IMR-90 (cell line): ENCODE data around the gene SLC46A2. TPM values are rescaled to one million over a fixed set of nuclear protein-coding genes. Genes with fewer than 3 reads are reported as not detected.

Source experiments
- ATAC-seq: fragments of 200-7000 bp; cut with Tn5 transposase; 2 replicates; pipeline ENCODE4 v1.9.1; 2020; ENCODE audit warnings: low read depth, mild to moderate bottlenecking, moderate library complexity
- BruUV-seq: library from RNA; stranded (reverse); fragments of 400-500 nt; replicated peaks from 2 replicates; lab custom pipeline; 2021; lab: Mats Ljungman, UMichigan
- CTCF ChIA-PET: fragments of 300-600 bp; formaldehyde crosslinking; extraction: SDS; loops from one replicate; lab custom pipeline; 2021; ENCODE audit warnings: antibody characterized with exemption; lab: Yijun Ruan, JAX
- POLR2A ChIA-PET: fragments of 300-600 bp; sonication (Branson Sonifier 250); formaldehyde crosslinking; loops from one replicate; lab custom pipeline; 2022; ENCODE audit warnings: antibody characterized with exemption; ENCODE audit not compliant: unreplicated experiment; lab: Charles Lee
- DNase-seq: peaks from one replicate; pipeline ENCODE4 v3.0.0; 2013
- H2AFZ ChIP-seq: replicated peaks from 2 replicates; pipeline ENCODE3; 2013; ENCODE audit warnings: low read length, mild to moderate bottlenecking; ENCODE audit not compliant: poor library complexity
- H2AK5ac ChIP-seq: 2 replicates; pipeline ENCODE4 v1.6.1; 2013; ENCODE audit warnings: low read depth, low read length, inconsistent platforms
- H2AK9ac ChIP-seq: replicated peaks from 2 replicates; pipeline ENCODE3; 2013; ENCODE audit warnings: mild to moderate bottlenecking, low read depth, low read length, moderate library complexity; ENCODE audit not compliant: poor library complexity
- H2BK120ac ChIP-seq: 2 replicates; pipeline ENCODE4 v1.6.1; 2013; ENCODE audit warnings: low read depth, low read length, inconsistent platforms
- H2BK15ac ChIP-seq: 3 replicates; pipeline ENCODE4 v1.6.1; 2013; ENCODE audit warnings: low read depth, low read length, inconsistent platforms
- H2BK20ac ChIP-seq: 2 replicates; pipeline ENCODE4 v1.6.1; 2013; ENCODE audit warnings: low read depth, mild to moderate bottlenecking, inconsistent platforms, low read length, moderate library complexity
- H2BK5ac ChIP-seq: 2 replicates; pipeline ENCODE4 v1.6.1; 2013; ENCODE audit warnings: mild to moderate bottlenecking, low read depth, low read length, inconsistent platforms; ENCODE audit not compliant: poor library complexity, severe bottlenecking
- H3K14ac ChIP-seq: replicated peaks from 2 replicates; pipeline ENCODE4 v1.6.1; 2013; ENCODE audit warnings: low read depth, low read length, inconsistent platforms
- H3K18ac ChIP-seq: 2 replicates; pipeline ENCODE4 v1.6.1; 2013; ENCODE audit warnings: low read depth, low read length, control low read depth
- H3K23ac ChIP-seq: 2 replicates; pipeline ENCODE4 v1.6.1; 2013; ENCODE audit warnings: low read depth, low read length, inconsistent platforms
- H3K27ac ChIP-seq: 2 replicates; pipeline ENCODE4 v1.5.1; 2013; ENCODE audit warnings: mild to moderate bottlenecking, control low read depth, low read length; ENCODE audit not compliant: insufficient read depth
- H3K27me3 ChIP-seq: 2 replicates; pipeline ENCODE4 v1.6.1; 2013; ENCODE audit warnings: low read length; ENCODE audit not compliant: control insufficient read depth, insufficient read depth
- H3K36me3 ChIP-seq: 2 replicates; pipeline ENCODE4 v1.6.1; 2013; ENCODE audit warnings: low read length, mixed read lengths; ENCODE audit not compliant: control insufficient read depth, insufficient read depth
- H3K4ac ChIP-seq: 2 replicates; pipeline ENCODE4 v1.6.1; 2013; ENCODE audit warnings: low read depth, low read length, inconsistent platforms
- H3K4me1 ChIP-seq: 2 replicates; pipeline ENCODE4 v1.6.1; 2013; ENCODE audit warnings: low read length, mixed read lengths; ENCODE audit not compliant: control insufficient read depth, insufficient read depth
- H3K4me2 ChIP-seq: 2 replicates; pipeline ENCODE4 v1.6.1; 2013; ENCODE audit warnings: low read depth, mild to moderate bottlenecking, control low read depth, low read length, moderate library complexity
- H3K4me3 ChIP-seq: 2 replicates; pipeline ENCODE4 v1.5.1; 2013; ENCODE audit warnings: low read depth, mild to moderate bottlenecking, control low read depth, low read length, moderate library complexity; ENCODE audit not compliant: insufficient read depth
- H3K56ac ChIP-seq: 2 replicates; pipeline ENCODE4 v1.6.1; 2013; ENCODE audit warnings: low read length, inconsistent platforms; ENCODE audit not compliant: insufficient read depth; ENCODE audit errors: extremely low read depth
- H3K79me1 ChIP-seq, 2 experiments: 2 replicates each; pipeline ENCODE4 v1.6.1; 2013; ENCODE audit warnings: low read length in 2 of 2, inconsistent platforms in 1 of 2, low read depth in 1 of 2
- H3K9ac ChIP-seq: 2 replicates; pipeline ENCODE4 v1.6.1; 2013; ENCODE audit warnings: low read depth, low read length, control low read depth
- H3K9me1 ChIP-seq: 2 replicates; pipeline ENCODE4 v1.6.1; 2013; ENCODE audit warnings: low read length, inconsistent platforms; ENCODE audit not compliant: insufficient read depth
- H3K9me3 ChIP-seq: 2 replicates; pipeline ENCODE4 v1.6.1; 2013; ENCODE audit warnings: low read length; ENCODE audit not compliant: control insufficient read depth, insufficient read depth
- H4K20me1 ChIP-seq: 2 replicates; pipeline ENCODE4 v1.6.1; 2013; ENCODE audit warnings: low read length, inconsistent platforms; ENCODE audit not compliant: insufficient read depth
- H4K5ac ChIP-seq: 2 replicates; pipeline ENCODE4 v1.6.1; 2013; ENCODE audit warnings: mild to moderate bottlenecking, low read depth, low read length, control low read depth
- H4K8ac ChIP-seq, 2 experiments: 2 replicates each; pipeline ENCODE4 v1.6.1; 2013; ENCODE audit warnings: low read depth in 2 of 2, low read length in 2 of 2, control low read depth in 1 of 2, inconsistent platforms in 1 of 2
- H4K91ac ChIP-seq: 2 replicates; pipeline ENCODE4 v1.6.1; 2013; ENCODE audit warnings: low read depth, low read length, inconsistent platforms; ENCODE audit not compliant: insufficient read depth
- BHLHE40 ChIP-seq: fragments of 150-350 bp; IDR thresholded peaks from 2 replicates; pipeline ENCODE4 v1.6.1; 2016; ENCODE audit warnings: mild to moderate bottlenecking, low read depth, low read length
- CEBPB ChIP-seq: IDR thresholded peaks from 2 replicates; pipeline ENCODE4 v1.6.1; 2012; ENCODE audit warnings: low read depth, low read length, improper control_type of control experiment
- CHD1 ChIP-seq: IDR thresholded peaks from 2 replicates; pipeline ENCODE4 v1.6.1; 2012; ENCODE audit warnings: low read depth, low read length, improper control_type of control experiment
- CTCF ChIP-seq: conservative IDR thresholded peaks from 2 replicates; pipeline ENCODE4 v1.5.1; 2012; ENCODE audit warnings: mild to moderate bottlenecking, low read depth, low read length, improper control_type of control experiment
- FOS ChIP-seq: fragments of 150-350 bp; IDR thresholded peaks from 2 replicates; pipeline ENCODE4 v1.6.1; 2016; ENCODE audit warnings: low read depth, low read length
- MAFK ChIP-seq: IDR thresholded peaks from 2 replicates; pipeline ENCODE4 v1.6.1; 2012; ENCODE audit warnings: low read depth, low read length, improper control_type of control experiment
- MAZ ChIP-seq: IDR thresholded peaks from 2 replicates; pipeline ENCODE4 v1.6.1; 2012; ENCODE audit warnings: low read depth, mild to moderate bottlenecking, low read length, improper control_type of control experiment, moderate library complexity, borderline replicate concordance
- MXI1 ChIP-seq: IDR thresholded peaks from 2 replicates; pipeline ENCODE4 v1.6.1; 2012; ENCODE audit warnings: low read depth, mild to moderate bottlenecking, low read length, moderate library complexity, borderline replicate concordance
- NFE2L2 ChIP-seq: fragments of 150-350 bp; IDR thresholded peaks from 2 replicates; pipeline ENCODE4 v1.6.1; 2016; ENCODE audit warnings: low read depth, mild to moderate bottlenecking, low read length
- POLR2A ChIP-seq: IDR thresholded peaks from 2 replicates; pipeline ENCODE4 v1.6.1; 2012; ENCODE audit warnings: mild to moderate bottlenecking, low read depth, low read length
- RAD21 ChIP-seq: IDR thresholded peaks from 2 replicates; pipeline ENCODE4 v1.6.1; 2012; ENCODE audit warnings: low read length, improper control_type of control experiment
- RFX5 ChIP-seq: IDR thresholded peaks from 2 replicates; pipeline ENCODE4 v1.8.0; 2012; ENCODE audit warnings: low read depth, mild to moderate bottlenecking, low read length, moderate library complexity
- SMC3 ChIP-seq: fragments of 150-350 bp; IDR thresholded peaks from 2 replicates; pipeline ENCODE4 v1.6.1; 2016; ENCODE audit warnings: low read depth, mild to moderate bottlenecking, antibody characterized with exemption, low read length, moderate library complexity
- WGBS, 2 experiments: methylation state at CpG; one replicate each; pipeline versions ENCODE4 v1.1.5 to v1.1.7; 2013; ENCODE audit warnings: missing lambda C conversion rate in 2 of 2; ENCODE audit not compliant: insufficient read length in 1 of 2; ENCODE audit errors: extremely low coverage in 2 of 2; 5-methylcytosine and 5-hydroxymethylcytosine counted together
- dilution Hi-C: fragments of 300-500 bp; cut with HindIII; formaldehyde crosslinking; loops from one replicate; pipeline ENCODE4 v1.14.3; 2018; ENCODE audit warnings: low sequenced_read_pairs; ENCODE audit not compliant: unreplicated experiment
- in situ Hi-C: fragments of 300-500 bp; cut with MboI; formaldehyde crosslinking; loops from 3 replicates; pipeline ENCODE4 v1.14.3; 2019; ENCODE audit warnings: low sequenced_read_pairs, inconsistent platforms, mixed read lengths
- intact Hi-C: fragments of 100-400 bp; cut with micrococcal nuclease; formaldehyde crosslinking; loops from 2 replicates; pipeline ENCODE4 v1.10.0; 2022
- polyA plus RNA-seq, 3 experiments: library from polyadenylated mRNA; depleted of rRNA; stranded (reverse); fragments of >200 nt; gene quantifications; 2 replicates each; pipeline ENCODE4 v1.2.3, GENCODE V29; 2012; ENCODE audit warnings: low replicate concordance in 1 of 3
- total RNA-seq: library from RNA; depleted of rRNA; stranded (reverse); fragments of >200 nt; gene quantifications from 2 replicates; pipeline ENCODE4 v1.2.3, GENCODE V29; 2012
- TF ChIP-seq, protein P1 (sequence below): fragments of 150-350 bp; IDR thresholded peaks from 2 replicates; pipeline ENCODE4 v1.6.1; 2016; ENCODE audit warnings: low read depth, mild to moderate bottlenecking, low read length, moderate library complexity, borderline replicate concordance
- TF ChIP-seq, protein P2 (sequence below): fragments of 150-350 bp; IDR thresholded peaks from 2 replicates; pipeline ENCODE4 v1.6.1; 2017; ENCODE audit warnings: mild to moderate bottlenecking, antibody characterized with exemption, low read length, low read depth

Gene SLC46A2
- total and polyA plus RNA-seq, 2 of the 4 experiments (the other 2 are of a cell fraction), result not detected

- Histone ChIP-seq H3K36me3 (peaks cover 7% of the 10 kb centered on the region), H3K4ac (no peak overlapping the region), H3K18ac (no peak overlapping the region; the same call in 1 of the 2 replicates), H4K5ac (peak overlapping the region; percentile 12; the same call in 1 of the 2 replicates), H3K4me1 (peaks cover 18% of the 10 kb centered on the region), H3K9me1 (peaks cover 17% of the 10 kb centered on the region), H3K14ac (no peak overlapping the region), H3K27ac (no peak overlapping the region), H2AFZ (no peak overlapping the region), H4K8ac (peak overlapping the region in 1 of 2 experiments; percentile 24; a peak in 3 of 4 replicates), H3K27me3 (no peaks in the 10 kb centered on the region), H3K4me2 (peak overlapping the region; percentile 20; the same call in 1 of the 2 replicates), H2AK9ac (no peak overlapping the region), H2BK15ac (no peak overlapping the region), H3K9ac (no peak overlapping the region), H3K23ac (no peak overlapping the region), H2BK5ac (peak overlapping the region; percentile 84), H3K56ac (no peak overlapping the region), H3K4me3 (no peak overlapping the region), H3K9me3 (no peaks in the 10 kb centered on the region), H4K91ac (peak overlapping the region; percentile 11; the same call in 1 of the 2 replicates), H4K20me1 (no peaks in the 10 kb centered on the region), H2BK120ac (0 out of 2 replicates have a peak overlapping the region, but pooled peaks have one; percentile 29), H2AK5ac (no peak overlapping the region), H2BK20ac (no peak overlapping the region), H3K79me1 (peaks cover 3 to 5% of the 10 kb centered on the region in 2 experiments; a peak in 1 of 4 replicates)
- ChIA-PET POLR2A (no interaction called here), CTCF (no interaction called here)
- in situ Hi-C loops, result no loop called here
- intact Hi-C loops, result no loop called here
- 100% methylated on average over 1 of the region's 1 CpG; no CpG with 5 or more reads in 1 of the 2 experiments for WGBS, 2 experiments
- DNase-seq (peak; percentile 80), ATAC-seq (peak; percentile 35)
- BruUV-seq, result no TSS peak
- dilution Hi-C loops, result no loop called here
- TF ChIP-seq CEBPB (no peak), SMC3 (no peak), MXI1 (no peak), RFX5 (no peak), BHLHE40 (no peak), CTCF (no peak), CHD1 (no peak), POLR2A (no peak), FOS (no peak), MAFK (no peak), MAZ (no peak), RAD21 (no peak), NFE2L2 (no peak)
- TF ChIP-seq, protein P1, sequence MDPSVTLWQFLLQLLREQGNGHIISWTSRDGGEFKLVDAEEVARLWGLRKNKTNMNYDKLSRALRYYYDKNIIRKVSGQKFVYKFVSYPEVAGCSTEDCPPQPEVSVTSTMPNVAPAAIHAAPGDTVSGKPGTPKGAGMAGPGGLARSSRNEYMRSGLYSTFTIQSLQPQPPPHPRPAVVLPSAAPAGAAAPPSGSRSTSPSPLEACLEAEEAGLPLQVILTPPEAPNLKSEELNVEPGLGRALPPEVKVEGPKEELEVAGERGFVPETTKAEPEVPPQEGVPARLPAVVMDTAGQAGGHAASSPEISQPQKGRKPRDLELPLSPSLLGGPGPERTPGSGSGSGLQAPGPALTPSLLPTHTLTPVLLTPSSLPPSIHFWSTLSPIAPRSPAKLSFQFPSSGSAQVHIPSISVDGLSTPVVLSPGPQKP, result no peak
- TF ChIP-seq, protein P2, sequence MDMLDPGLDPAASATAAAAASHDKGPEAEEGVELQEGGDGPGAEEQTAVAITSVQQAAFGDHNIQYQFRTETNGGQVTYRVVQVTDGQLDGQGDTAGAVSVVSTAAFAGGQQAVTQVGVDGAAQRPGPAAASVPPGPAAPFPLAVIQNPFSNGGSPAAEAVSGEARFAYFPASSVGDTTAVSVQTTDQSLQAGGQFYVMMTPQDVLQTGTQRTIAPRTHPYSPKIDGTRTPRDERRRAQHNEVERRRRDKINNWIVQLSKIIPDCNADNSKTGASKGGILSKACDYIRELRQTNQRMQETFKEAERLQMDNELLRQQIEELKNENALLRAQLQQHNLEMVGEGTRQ, result no peak
Observed at GRCh38 chr9:112866662-112867274, 23.9 kb downstream of the SLC46A2 start.
